Eye (tissue), 1 donor: Measurements from ENCODE around the gene HSPA1A.

Source experiments
- DNase-seq: peaks from one replicate; pipeline ENCODE4 v3.0.0-alpha.2; 2015

Gene HSPA1A

DNA sequence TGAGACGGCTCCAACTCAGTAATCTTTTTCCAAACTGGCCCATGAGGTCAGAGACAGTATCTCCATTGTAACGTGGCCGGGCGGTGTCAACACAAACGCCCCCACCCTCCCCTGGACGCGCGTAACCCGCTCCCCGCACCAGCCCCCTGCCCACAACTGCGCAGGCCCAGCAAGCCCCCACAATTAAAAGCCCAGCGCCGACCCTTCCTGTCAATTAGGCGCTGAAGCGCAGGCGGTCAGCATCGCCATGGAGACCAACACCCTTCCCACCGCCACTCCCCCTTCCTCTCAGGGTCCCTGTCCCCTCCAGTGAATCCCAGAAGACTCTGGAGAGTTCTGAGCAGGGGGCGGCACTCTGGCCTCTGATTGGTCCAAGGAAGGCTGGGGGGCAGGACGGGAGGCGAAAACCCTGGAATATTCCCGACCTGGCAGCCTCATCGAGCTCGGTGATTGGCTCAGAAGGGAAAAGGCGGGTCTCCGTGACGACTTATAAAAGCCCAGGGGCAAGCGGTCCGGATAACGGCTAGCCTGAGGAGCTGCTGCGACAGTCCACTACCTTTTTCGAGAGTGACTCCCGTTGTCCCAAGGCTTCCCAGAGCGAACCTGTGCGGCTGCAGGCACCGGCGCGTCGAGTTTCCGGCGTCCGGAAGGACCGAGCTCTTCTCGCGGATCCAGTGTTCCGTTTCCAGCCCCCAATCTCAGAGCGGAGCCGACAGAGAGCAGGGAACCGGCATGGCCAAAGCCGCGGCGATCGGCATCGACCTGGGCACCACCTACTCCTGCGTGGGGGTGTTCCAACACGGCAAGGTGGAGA is at the start of gene HSPA1A, which contains the start of gene HSPA1L:
HSPA1A (plus strand) TSS at position 519 of the 814 bp plus-strand sequence; CDS start at position 733, 214 bp downstream.
HSPA1L (minus strand) TSS at position 259 of the 814 bp plus-strand sequence. CDS start 3,311 bp downstream, outside the sequence.
- DNase-seq: peak; percentile 98

DNA sequence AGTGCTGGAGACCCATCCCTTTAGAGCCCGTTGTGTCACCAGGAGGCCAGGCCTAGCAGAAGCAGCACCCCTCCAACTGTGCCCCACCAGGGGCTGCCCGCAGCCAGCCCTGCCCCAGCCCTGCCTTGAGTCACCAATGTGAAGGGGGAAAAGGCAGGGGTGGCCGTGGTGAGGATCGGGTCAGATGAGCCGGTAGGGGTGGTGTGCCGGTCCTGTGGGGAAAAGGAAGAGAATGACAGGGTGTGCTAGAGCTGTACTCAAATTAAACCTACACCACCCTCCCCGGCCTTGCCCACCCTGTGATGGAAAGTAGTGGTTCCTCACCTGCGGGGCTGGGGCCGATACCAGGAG is 49.8 kb upstream of the HSPA1A start:
- no peak for DNase-seq

DNA sequence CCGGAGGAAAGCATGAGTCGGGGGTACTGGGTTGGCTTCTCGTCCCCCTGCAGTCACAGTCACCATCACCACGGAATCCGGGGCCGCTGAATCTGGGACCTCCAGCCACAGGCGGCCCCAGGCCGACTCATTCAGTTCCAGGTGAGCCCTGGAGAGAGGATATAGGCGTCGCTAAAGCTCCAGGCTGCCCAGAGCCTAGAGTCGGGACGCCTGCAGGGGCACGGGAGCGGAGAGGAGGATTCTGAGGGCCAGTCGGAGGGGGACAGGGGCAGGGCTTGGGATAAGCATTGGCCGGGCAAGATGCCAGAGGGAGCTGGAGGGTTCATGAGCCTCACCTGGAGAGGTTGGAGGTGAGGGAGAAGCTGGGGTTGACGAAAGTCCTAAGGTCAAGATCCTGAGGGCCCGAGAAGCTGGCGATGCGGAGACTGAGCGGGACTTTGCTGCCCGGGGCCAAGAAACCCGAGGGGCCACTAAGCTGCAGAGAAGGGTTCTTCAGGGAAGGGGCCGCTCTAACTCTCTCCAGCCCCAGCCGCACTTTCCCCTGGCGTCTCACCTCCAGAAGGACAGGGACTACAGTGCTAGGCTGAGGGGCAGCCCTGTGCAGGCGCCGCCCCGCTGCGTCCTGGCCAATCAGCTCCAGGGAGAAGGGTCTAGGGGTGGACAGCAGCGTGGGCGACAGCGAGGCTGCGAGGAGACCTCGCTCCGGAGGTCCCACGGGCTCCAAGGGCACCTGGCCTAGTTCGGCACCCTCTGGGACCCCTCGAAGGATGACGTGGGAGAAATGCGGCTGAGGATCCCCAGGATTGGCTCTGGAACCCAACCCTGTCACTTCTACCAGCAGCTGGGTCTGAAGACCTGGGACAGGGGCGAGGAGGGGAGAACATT is 49.2 kb upstream of the HSPA1A start:
- peak; percentile 65 for DNase-seq

DNA sequence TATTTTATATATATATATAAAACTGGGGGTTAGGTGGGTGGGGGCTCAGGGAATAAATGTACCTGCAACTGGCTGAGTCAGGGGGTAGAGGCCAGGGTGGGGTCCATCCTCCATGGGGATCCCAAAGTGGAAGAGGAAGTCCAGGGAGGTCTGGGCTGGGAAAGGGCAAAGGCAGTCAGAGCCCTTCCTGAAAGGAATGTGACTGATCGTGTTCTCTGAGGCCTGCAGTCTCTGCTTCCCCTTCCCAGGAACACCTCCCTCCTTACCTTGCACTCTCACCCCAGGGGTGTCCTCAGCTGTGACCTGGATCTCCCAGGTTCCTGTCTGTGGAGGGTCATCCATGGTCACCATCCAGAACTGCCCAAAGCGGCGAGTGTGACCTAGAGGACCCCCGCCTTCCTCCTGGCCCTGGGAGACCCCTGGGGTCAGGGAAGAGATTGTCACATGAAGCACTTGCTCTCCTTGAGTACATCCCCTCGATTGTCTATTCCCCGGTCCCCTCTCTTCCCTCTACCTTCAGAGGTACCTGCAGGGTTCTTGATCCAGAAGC is 48.2 kb upstream of the HSPA1A start:
- DNase-seq: no peak

DNA sequence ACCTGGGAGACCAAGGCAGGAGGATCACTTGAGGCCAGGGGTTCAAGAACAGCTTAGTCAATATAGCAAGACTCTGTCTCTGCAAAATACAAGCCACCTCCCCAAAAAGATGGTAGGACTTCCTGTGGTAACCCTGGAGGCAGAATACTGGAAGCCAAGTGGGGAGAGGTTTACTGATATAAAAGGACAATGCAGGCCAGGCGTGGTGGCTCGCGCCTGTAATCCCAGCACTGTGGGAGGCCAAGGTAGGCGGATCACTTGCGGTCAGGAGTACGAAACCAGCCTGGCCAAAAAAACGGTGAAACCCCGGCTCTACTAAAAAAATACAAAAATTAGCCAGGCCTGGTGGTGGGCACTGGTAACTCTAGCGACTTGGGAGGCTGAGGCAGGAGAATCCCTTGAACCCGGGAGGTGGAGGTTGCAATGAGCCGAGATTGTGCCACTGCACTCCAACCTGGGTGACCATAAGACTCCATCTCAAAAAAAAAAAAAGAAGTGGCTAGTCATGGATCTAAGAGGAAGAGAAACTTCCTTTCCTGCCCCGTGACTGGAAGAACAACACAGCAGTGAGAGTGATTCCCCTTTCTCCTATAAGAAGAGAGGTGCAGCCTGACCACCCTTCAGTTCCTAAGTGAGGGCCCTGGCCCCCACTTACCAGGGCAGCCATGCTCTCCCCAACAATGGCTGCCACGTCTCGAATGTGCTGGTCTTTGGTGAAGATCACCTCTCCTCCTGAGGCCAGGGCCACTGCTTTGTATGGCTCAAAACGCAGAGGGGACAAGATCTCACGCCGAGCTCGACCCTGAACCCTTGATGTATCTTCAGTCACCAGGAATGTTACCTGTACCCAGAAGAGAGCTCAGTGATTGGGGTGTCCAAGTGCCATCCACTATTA is 46.7 kb upstream of the HSPA1A start:
- DNase-seq: no peak

DNA sequence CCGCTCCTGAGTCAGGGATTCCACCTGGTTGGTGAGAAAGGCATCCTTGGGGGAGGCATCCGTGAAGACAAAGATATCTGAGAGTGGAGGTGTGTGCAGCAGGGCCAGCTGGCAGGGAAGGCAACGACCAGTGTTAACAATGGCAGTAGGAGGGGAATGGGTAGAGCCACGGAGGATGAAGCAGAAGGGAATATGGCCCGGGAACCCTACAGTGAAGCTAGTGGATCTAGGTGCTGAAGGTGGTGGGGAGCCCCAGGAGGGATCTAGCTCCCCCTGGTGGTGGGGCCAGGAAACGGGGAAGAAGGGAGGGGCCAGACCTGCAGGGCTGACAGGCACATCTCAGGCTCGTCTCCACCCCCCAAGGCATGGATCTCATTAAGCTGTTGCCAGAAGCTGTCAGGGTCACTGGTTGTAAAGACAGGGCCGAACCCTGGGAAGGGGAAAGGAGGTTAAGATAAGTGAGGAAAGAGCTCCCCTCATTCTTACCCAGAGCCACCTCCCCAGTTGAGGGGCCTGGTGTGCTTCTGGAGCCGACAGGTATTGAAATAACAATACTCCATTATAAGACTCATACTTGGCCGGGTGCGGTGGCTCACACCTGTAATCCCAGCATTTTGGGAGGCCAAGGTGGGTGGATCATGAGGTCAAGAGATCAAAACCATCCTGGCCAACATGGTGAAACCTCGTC is 45.5 kb upstream of the HSPA1A start:
- DNase-seq: peak; percentile 37

DNA sequence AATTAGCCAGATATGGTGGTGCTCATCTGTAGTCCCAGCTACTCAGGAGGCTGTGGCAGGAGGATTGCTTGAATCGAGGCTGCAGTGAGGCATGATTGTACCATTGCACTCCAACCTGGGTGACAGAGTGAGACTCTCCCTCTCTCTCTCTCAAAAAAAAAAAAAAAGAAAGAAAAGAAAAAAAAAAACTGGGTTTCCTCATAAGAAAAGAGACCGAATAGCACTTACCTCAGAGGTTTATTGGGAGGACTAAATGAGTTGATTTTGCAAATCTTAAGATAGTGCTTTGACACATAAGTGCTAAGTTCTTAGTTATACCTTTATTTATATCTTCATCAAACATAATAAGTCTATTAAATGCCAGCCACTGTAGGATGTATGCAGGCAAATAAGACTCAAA is 44.5 kb upstream of the HSPA1A start:
- DNase-seq: no peak

DNA sequence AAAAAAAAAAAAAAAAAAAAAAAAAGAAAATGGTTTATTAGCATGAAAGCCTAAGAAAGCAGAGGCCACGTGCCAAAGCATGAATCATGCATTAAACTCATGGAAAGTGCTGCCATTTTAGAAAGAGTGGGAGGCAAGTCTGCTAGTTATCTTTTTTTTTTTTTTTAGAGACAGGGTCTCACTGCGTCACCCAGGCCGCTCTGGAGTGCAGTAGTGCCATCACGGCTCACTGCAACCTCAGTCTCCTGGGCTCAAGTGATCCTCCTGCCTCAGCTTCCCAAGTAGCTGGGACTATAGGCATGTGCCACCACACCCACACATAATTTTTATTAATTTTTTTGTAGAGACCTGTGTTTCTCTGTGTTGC is 43.4 kb upstream of the HSPA1A start:
- no peak for DNase-seq

DNA sequence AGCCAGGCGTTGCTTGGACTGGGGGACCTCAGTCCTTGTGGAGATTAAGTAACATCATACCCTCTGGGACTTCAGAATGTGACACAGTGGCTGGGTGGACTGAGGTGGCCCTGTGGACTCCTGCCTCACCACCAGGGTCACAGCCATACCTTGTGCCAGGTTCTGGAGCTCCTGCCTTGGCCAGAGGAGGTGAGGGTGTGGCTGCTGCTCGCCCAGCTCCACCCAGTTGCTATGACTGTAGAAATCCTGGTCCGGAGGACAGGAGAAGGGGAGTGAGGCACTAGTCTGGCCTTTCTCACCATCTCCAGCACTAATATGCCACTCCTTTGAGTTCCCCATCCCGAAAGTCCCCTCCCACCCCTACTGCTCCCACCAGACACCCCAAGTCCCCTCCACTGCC is 40.2 kb upstream of the HSPA1A start:
- DNase-seq: no peak

DNA sequence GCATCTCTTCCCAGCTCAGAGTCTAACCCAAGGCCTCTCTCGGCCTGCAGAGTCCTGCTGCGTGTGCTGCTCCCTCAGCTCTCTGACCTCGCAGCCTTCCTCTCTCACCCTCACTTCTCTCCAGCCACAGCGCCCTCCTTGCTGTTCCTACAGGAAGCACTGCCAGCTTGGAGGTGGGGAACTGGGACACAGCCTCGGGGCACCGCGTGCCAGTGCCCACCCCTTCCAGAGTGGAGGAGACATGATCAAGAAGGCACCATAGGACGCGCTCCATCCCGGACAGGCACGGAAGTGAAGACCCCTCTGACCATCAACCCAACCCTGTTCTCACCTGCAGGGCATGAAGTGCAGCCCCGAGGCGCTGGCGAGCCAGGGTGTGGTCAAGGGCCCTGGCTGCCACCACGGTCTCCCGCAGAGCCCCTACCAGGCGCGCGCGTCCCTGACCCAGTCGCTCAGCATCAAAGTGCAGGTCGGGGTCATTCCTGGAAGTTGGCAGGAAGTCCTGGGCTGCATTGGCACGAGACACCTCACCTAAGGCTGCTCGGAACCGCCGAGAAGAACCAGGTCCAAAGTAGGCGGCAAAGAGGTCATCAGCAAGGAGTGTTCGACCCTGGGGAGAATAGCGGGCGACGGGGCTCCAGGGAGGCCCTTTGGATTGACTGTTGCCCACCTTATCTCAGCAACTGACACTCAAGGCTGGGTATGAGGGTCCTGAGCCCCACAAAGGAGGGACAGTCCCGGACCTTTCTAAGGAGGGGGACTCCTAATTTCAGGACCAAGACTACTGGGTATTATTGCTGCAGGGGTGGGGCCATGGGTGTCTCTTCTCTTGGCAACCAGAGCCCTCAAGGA is 39.5 kb upstream of the HSPA1A start:
- DNase-seq: no peak

DNA sequence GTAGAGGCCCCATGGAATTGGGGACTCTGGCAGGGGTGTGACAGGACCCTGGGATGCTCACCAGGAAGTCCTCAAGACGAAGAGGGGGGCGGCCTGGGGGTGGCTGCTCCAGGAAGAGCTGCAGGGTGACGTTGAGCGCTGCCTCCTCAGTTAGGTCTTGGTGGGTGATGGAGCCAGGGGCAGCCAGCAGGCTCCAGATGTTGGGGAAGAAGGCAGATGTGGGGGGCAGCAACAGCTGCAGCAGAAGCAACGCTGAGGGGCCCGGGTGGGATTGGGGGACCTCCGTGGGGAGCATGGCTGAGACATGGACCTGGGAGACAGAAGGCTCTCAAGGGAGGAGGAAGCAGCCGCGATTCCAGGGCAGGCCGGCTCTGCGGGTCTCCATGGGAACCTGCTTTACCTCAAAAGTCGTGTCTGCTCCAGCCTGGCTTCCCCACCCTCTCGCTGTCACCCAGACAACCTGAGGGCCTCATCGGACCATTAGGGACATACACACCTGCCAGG is 38.8 kb upstream of the HSPA1A start:
- DNase-seq: no peak

DNA sequence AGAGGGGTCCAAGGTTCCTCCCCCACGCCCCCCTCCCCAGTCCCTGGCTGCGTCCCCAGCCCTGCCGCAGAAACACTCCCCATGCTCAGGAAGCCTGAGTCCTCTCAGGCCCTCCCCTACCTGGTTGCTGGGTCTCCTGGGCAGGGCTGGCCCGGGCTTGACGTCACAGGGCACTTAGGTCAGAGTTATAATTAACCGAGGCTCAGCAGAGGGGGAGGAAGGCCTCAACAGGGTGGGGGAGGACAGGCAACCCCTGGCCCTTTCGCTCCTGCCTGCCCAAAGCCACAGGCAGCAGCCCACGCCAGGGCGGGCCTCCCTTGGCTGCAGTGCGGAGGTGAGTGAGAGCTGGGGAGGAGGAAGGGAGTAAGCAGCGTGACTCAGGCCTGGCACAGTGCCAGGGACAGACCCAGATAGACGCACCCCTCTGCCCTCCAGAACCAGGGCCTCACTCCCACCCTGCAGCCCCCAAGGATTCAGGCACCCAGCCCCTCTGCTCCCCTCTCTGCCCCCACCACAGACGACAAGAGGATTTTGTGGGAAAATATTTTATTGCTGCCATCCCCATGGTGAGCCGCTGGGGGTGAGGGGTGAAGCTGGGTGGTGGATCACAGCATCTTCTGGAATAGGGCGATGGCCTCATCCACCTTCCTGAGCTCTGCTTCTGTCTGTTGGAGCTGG is 38.2 kb upstream of the HSPA1A start, which contains the start of gene VWA7:
VWA7 (minus strand) TSS at position 340 of the 678 bp plus-strand sequence. CDS start 549 bp downstream, outside the sequence.
- DNase-seq: peak; percentile 38

DNA sequence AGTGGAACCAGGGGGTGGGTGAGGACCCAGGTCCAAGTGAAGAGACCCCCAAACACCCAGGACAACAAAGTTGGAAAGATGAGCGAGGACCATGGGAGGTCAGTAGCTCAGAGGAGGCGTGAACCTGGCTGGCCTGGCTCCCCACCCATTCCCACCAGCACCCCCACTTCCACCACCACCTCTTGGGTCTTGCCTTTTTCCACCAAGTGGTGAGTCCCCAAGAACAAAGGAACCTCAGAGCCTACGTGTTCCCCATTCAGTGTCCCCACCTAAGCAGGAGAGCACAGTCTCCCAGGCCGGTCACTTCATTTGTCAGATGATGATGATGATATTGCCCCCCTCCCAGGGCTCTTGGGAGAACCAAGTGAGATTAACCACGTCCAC is 37.7 kb upstream of the HSPA1A start:
- DNase-seq: no peak

DNA sequence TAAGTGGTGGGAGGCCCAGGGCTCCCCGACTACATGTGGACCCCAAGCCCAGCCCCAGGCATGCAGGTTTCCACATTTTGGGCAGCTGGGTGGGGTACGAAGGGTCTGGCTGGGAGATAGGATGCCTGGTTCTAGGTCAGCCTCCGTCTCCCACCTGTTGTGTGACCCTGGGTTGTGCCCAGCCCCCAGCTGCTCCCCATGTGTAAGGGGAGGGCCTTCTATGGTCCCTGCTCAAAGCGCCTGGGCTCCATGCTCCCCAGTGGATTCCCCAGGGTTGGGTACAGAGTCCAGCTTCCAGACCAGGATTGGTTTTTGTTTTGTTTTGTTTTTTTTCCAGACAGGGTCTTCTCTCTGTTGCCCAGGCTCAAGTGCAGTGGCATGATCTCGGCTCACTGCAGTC is 37.1 kb upstream of the HSPA1A start:
- DNase-seq: no peak

DNA sequence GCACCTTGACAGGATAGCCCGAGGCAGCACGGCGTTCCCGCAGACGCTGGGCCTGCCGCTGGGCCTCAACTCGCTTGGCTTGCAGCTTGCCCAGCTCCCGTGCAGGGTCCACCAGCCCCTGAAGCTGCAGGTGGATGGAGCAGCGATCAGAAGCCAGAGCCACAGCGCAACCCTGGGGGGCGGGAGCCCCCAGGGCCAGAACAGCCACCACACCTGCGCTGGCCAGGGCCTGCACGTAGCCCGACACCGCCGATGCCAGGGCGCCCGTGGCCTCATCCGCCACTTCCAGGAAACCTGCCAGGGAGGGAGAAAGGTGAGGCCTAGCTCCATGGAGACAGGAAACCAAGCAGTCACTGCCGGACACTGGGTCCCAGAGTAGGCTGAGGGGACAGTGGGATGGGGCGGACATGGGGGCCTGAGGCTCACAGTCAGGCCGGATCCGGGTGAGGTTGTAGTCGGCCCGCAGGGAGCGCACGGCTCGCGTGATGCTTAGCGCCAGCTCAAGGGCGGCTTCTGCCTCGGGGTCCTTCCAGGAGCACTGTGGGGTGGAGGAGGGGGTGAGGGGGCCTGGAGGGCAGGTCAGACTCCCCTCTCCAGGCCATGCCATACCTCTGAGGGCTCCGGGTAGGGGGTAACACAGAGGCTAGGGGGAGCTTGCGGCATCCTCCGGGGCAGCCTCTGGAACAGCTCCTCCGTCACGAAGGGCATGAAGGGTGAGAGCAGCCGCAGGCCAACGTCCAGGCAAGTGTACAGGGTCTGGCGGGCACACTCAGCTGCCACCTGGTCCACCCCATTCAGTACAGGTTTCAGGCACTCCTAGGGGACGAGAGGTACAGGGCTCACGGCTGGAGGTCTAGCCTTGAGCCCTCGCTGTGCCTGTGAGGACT is 36.1 kb upstream of the HSPA1A start:
- no peak for DNase-seq

DNA sequence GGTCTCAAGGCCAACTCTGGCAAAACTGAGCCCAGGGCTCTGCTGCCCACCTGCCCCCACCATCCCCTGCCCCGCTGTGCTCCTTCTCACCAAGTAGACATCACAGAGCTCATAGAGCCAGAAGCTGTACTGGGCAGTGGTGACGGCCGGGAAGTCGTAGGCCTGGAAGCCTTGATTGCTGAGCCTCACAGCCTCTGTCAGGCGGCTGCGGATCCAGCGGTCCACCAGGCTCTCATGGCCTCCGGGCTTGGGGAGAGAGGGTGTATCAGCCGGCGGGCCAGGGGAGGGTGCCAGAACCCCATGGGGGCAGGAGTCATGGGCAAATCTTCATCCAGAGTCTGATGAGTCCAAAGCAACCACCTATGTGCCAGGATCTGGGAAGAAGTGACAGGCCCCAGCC is 35.4 kb upstream of the HSPA1A start:
- DNase-seq: no peak

DNA sequence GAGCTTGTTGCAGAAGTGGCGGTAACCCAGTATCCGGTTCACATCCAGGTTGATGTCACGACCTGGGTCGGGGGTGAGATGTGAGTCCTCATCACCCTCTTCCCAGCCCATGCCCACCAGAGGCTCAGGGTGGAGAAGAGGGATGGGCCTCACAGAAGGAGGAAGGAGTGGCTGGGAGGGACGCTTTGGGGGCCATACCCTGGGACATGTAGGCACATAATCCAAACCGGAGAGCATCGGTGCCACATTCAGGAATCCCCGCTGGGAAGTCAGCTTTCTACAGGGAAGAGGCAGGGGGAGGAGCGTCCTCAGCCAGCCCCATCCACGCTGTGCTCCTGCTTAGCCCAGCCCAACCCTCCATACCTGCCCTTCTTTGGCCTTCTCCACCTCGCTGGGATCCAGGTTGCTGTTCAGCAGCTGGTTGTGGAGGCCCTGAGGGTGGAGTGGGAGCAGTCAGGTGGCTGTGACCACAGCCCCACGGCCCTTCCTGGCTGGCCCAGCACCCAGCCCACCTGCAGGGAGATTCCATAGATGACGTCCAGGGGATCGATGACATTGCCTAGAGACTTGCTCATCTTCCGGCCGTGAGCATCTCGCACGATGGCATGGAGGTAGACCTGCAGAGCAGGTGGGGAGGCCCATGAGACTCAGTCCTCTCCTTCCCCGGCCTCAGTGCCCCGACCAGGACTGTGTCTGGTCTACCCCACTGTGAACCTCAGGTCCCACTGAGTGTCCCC is 34.7 kb upstream of the HSPA1A start:
- no peak for DNase-seq
